Keratinocyte (primary cell): ENCODE data around the gene SDHAF1. TPM values are rescaled to one million over a fixed set of nuclear protein-coding genes. Genes with fewer than 3 reads are reported as not detected.

Experiments used
- DNase-seq: peaks from one replicate; pipeline ENCODE4 v3.0.0-alpha.2; 2011; ENCODE audit warnings: low read depth, missing footprints, low spot score
- FAIRE-seq: peaks from 2 replicates; lab custom pipeline; 2011; peaks lifted over from hg19 to GRCh38; lab: Jason Lieb, UNC
- H2AFZ ChIP-seq: 2 replicates; pipeline ENCODE4 v1.6.0; 2012; ENCODE audit warnings: low read length, control low read depth, inconsistent platforms; ENCODE audit not compliant: control insufficient read depth
- H3K27ac ChIP-seq: 2 replicates; pipeline ENCODE4 v1.5.1; 2011; ENCODE audit warnings: low read length; ENCODE audit not compliant: control insufficient read depth, insufficient read depth
- H3K27me3 ChIP-seq: 3 replicates; pipeline ENCODE4 v1.6.0; 2011; ENCODE audit warnings: low read length; ENCODE audit not compliant: control insufficient read depth, insufficient read depth; ENCODE audit errors: extremely low read depth
- H3K36me3 ChIP-seq, 2 experiments: 2 replicates in 1 of 2; 3 replicates in 1 of 2; pipeline ENCODE4 v1.5.1; 2011; ENCODE audit warnings: low read length in 2 of 2, mild to moderate bottlenecking in 1 of 2; ENCODE audit not compliant: control insufficient read depth in 2 of 2, insufficient read depth in 2 of 2; ENCODE audit errors: extremely low read depth in 1 of 2
- H3K4me1 ChIP-seq: 3 replicates; pipeline ENCODE4 v1.5.1; 2011; ENCODE audit warnings: low read length; ENCODE audit not compliant: control insufficient read depth, insufficient read depth; ENCODE audit errors: extremely low read depth
- H3K4me2 ChIP-seq: 3 replicates; pipeline ENCODE4 v1.6.0; 2011; ENCODE audit warnings: low read depth, low read length; ENCODE audit not compliant: control insufficient read depth, insufficient read depth; ENCODE audit errors: extremely low read depth
- H3K4me3 ChIP-seq, 3 experiments: fragments of 200-600 bp in 1 of 3; sonication (generic) in 1 of 3; 2 replicates in 2 of 3; 3 replicates in 1 of 3; pipeline ENCODE4 v1.5.1; 2011 to 2016; ENCODE audit warnings: low read length in 3 of 3, mild to moderate bottlenecking in 3 of 3, control low read depth in 2 of 3, inconsistent platforms in 1 of 3, low read depth in 1 of 3, mixed read lengths in 1 of 3, mixed run types in 1 of 3, moderate library complexity in 1 of 3; ENCODE audit not compliant: control insufficient read depth in 2 of 3, insufficient read depth in 2 of 3; ENCODE audit errors: extremely low read depth in 1 of 3
- H3K79me2 ChIP-seq: 2 replicates; pipeline ENCODE4 v1.6.0; 2012; ENCODE audit warnings: low read length; ENCODE audit not compliant: control insufficient read depth, insufficient read depth
- H3K9ac ChIP-seq: 3 replicates; pipeline ENCODE4 v1.6.0; 2011; ENCODE audit warnings: low read length; ENCODE audit not compliant: control insufficient read depth, insufficient read depth; ENCODE audit errors: extremely low read depth
- H3K9me1 ChIP-seq: 3 replicates; pipeline ENCODE4 v1.6.0; 2011; ENCODE audit warnings: low read length; ENCODE audit not compliant: control insufficient read depth, insufficient read depth; ENCODE audit errors: extremely low read depth
- H3K9me3 ChIP-seq: 2 replicates; pipeline ENCODE4 v1.5.1; 2012; ENCODE audit warnings: low read depth, low read length; ENCODE audit not compliant: control insufficient read depth
- H4K20me1 ChIP-seq: 3 replicates; pipeline ENCODE4 v1.6.0; 2011; ENCODE audit warnings: low read length; ENCODE audit not compliant: control insufficient read depth, insufficient read depth; ENCODE audit errors: extremely low read depth
- EZH2 ChIP-seq: IDR thresholded peaks from one replicate; pipeline ENCODE4 v1.6.1; 2012; ENCODE audit warnings: inconsistent platforms, mild to moderate bottlenecking, low read length, moderate library complexity
- dilution Hi-C: fragments of 300-500 bp; cut with MboI; formaldehyde crosslinking; loops from one replicate; pipeline ENCODE4 v1.7.0; 2020; ENCODE audit warnings: low sequenced_read_pairs; ENCODE audit not compliant: extremely low pct_ligation_motif_present
- polyA plus RNA-seq, 5 experiments: library from polyadenylated mRNA; depleted of rRNA in 3 of 5; stranded (reverse) in 3 of 5; stranded (forward) in 1 of 5; unstranded in 1 of 5; fragments of >200 nt; gene quantifications; 1 replicate in 1 of 5; 2 replicates in 3 of 5; 3 replicates in 1 of 5; pipeline versions ENCODE4 v1.2.1 to v1.2.3, GENCODE V29; 2011 to 2012; ENCODE audit warnings: missing spikeins in 2 of 5, low read depth in 1 of 5, low replicate concordance in 1 of 5
- TF ChIP-seq, protein P1 (sequence below), 3 experiments: IDR thresholded peaks in 1 of 3; conservative IDR thresholded peaks in 1 of 3; optimal IDR thresholded peaks in 1 of 3; 2 replicates in 2 of 3; 3 replicates in 1 of 3; pipeline versions ENCODE3 to v1.5.1; 2011; ENCODE audit warnings: low read length in 3 of 3, mild to moderate bottlenecking in 3 of 3, moderate library complexity in 2 of 3, control low read depth in 1 of 3, inconsistent platforms in 1 of 3; ENCODE audit not compliant: insufficient read depth in 2 of 3; ENCODE audit errors: extremely low read depth in 1 of 3

SDHAF1 gene
- polyA plus RNA-seq, 1 donor (not counting 4 experiments of a cell fraction or from before 2014, with no cell fraction given), result 7.3 TPM

DNA sequence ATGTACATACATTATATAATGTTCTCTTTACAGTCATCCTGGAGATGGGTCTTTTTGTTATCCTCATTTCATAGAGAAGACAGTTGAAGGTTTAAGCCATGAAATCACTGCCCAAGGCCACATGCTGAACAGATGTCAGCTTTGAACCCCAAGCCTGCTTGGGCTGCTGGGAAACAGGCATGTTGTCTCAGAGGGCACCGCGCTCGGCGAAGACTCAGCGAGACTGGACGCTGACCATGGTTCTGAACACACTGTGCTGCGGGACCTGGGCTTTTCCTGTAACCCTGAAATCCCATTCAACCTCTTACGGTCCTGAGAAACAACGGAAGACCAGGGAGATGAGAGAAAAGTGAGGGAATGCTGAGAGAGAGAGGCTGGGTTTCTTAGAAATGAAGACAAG, 31.5 kb upstream of the SDHAF1 start:
- Histone ChIP-seq H3K36me3 (no peaks in the 10 kb centered on the region), H3K4me2 (no peak overlapping the region), H3K9ac (no peak overlapping the region), H3K4me3 (no peak overlapping the region), H2AFZ (no peak overlapping the region), H3K79me2 (no peaks in the 10 kb centered on the region), H3K9me1 (no peaks in the 10 kb centered on the region), H3K9me3 (no peaks in the 10 kb centered on the region), H3K4me1 (no peaks in the 10 kb centered on the region), H3K27me3 (peaks cover 23% of the 10 kb centered on the region), H3K27ac (no peak overlapping the region), H4K20me1 (peaks cover 4% of the 10 kb centered on the region)
- dilution Hi-C loops, result no loop called here
- DNase-seq, result no peak
- TF ChIP-seq, protein P1, sequence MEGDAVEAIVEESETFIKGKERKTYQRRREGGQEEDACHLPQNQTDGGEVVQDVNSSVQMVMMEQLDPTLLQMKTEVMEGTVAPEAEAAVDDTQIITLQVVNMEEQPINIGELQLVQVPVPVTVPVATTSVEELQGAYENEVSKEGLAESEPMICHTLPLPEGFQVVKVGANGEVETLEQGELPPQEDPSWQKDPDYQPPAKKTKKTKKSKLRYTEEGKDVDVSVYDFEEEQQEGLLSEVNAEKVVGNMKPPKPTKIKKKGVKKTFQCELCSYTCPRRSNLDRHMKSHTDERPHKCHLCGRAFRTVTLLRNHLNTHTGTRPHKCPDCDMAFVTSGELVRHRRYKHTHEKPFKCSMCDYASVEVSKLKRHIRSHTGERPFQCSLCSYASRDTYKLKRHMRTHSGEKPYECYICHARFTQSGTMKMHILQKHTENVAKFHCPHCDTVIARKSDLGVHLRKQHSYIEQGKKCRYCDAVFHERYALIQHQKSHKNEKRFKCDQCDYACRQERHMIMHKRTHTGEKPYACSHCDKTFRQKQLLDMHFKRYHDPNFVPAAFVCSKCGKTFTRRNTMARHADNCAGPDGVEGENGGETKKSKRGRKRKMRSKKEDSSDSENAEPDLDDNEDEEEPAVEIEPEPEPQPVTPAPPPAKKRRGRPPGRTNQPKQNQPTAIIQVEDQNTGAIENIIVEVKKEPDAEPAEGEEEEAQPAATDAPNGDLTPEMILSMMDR (optimal IDR thresholded peaks at IDR 0.05 in 1 of 3, IDR thresholded peaks at IDR 0.05 in 1 of 3, conservative IDR thresholded peaks at IDR 0.05 in 1 of 3; ENCODE audit: extremely low read depth in 1 of 3, insufficient read depth in 2 of 3, low read length in 3 of 3), result no peak
- no peak for TF ChIP-seq EZH2
- no peak for FAIRE-seq

DNA sequence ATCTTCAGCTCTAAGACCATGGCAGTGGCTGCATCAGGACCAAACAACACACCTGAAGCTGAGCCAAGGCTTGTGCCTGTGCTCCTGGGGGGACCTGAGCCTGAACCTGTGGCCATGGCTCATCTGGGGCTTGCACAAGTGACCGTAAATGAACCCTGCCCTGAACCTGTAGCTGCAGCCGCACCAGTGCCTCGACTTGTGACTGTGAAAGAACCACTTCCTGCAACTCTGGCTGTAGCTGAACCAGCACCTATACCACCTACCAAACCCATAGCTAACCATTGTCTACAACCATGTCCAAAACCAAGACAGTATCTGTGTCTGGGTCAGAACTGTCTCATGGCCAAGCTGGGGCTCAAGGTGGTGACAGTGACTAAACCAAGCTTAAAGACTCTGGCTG, 28.2 kb upstream of the SDHAF1 start:
- H3K27me3 ChIP-seq, result no peaks in the 10 kb centered on the region
- no peak overlapping the region for H3K4me3 ChIP-seq
- no peaks in the 10 kb centered on the region for H4K20me1 ChIP-seq
- no peak overlapping the region for H3K4me2 ChIP-seq
- no peak overlapping the region for H2AFZ ChIP-seq
- no peak overlapping the region for H3K9ac ChIP-seq
- H3K27ac ChIP-seq, result no peak overlapping the region
- H3K9me3 ChIP-seq, result no peaks in the 10 kb centered on the region
- no peak for TF ChIP-seq EZH2
- TF ChIP-seq, protein P1 (optimal IDR thresholded peaks at IDR 0.05 in 1 of 3, IDR thresholded peaks at IDR 0.05 in 1 of 3, conservative IDR thresholded peaks at IDR 0.05 in 1 of 3; ENCODE audit: extremely low read depth in 1 of 3, insufficient read depth in 2 of 3, low read length in 3 of 3), result no peak
- no peaks in the 10 kb centered on the region for H3K79me2 ChIP-seq
- no peaks in the 10 kb centered on the region for H3K9me1 ChIP-seq
- dilution Hi-C loops, result no loop called here
- H3K4me1 ChIP-seq, result no peaks in the 10 kb centered on the region
- FAIRE-seq (no peak), DNase-seq (no peak)
- H3K36me3 ChIP-seq, result no peaks in the 10 kb centered on the region
